ENCODE data around the gene SUPT6H. TPM values are rescaled to one million over a fixed set of nuclear protein-coding genes. Genes with fewer than 3 reads are reported as not detected.

SUPT6H gene
- total and polyA plus RNA-seq, 3 donors from 2014 or later: 64.8 to 129 (median 121) TPM

DNA sequence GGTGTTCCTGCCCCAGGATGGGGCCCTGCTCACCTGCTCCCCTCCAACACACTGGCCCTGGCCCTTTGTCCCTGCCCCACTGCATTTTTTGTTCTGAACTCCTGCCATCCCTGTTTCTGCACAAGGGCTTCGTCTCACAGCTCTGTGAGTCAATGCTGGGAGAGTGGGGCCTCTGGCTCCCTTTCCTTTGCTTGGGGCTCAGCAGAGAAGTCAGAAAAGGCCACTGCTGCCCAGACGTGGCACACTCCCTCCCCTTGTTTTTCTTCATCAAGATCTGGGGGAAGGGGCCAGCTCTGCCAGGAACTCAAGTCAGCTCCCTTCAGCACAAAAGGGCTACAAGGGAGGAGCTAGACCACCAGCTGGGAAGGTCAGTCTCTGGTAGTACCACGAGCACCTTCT is 40.7 kb downstream of the SUPT6H start:
- no peak for DNase-seq
- WGBS, 2 donors: 55 to 68% methylated on average over 3 of the region's 3 CpGs
- Histone ChIP-seq H3K27me3 (no peaks in the 10 kb centered on the region), H3K9me3 (no peaks in the 10 kb centered on the region), H3K27ac (no peak overlapping the region), H3K4me1 (no peaks in the 10 kb centered on the region), H3K36me3 (ENCODE audit: low read depth, missing control alignments) (no peaks in the 10 kb centered on the region), H3K4me3 (no peak overlapping the region)
- intact Hi-C loops (cut with DNase I; ENCODE audit: low total_unique reads): no loop called here
- TF ChIP-seq, protein P1, sequence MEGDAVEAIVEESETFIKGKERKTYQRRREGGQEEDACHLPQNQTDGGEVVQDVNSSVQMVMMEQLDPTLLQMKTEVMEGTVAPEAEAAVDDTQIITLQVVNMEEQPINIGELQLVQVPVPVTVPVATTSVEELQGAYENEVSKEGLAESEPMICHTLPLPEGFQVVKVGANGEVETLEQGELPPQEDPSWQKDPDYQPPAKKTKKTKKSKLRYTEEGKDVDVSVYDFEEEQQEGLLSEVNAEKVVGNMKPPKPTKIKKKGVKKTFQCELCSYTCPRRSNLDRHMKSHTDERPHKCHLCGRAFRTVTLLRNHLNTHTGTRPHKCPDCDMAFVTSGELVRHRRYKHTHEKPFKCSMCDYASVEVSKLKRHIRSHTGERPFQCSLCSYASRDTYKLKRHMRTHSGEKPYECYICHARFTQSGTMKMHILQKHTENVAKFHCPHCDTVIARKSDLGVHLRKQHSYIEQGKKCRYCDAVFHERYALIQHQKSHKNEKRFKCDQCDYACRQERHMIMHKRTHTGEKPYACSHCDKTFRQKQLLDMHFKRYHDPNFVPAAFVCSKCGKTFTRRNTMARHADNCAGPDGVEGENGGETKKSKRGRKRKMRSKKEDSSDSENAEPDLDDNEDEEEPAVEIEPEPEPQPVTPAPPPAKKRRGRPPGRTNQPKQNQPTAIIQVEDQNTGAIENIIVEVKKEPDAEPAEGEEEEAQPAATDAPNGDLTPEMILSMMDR (IDR thresholded peaks at IDR 0.05): no peak
- TF ChIP-seq POLR2A (IDR thresholded peaks at IDR 0.05): no peak

DNA sequence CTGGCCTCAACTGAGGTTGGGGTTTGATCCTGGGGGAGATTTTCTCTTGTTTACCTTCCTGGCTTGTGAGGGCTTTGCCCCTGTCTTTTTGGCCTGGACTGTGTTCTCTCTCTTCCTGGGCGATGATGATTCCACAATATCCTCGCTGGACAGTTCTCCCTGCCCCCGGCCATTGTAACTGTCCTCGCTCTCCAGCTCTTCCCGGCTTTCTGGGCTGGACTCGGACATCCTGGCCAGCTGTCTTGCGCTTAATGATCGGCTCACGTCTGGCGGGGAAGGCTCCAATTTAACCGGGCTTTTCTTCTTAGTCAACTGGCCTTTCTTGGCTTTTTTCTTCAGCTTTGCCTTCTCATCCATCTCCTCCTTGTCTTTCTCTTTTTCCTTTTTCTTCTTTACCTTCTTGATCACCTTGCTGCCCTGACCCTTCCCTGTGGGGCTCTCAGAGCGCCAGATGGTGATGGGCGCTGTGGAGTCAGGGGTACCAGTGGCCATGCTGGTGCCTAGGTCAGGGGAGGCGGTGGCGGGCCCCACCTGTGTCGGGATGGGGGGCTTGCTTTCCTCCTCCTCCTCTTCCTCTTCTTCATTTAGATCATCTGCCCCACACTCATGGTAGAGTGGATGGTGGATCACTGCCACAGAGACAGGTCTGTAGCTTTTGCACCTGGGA is 41.7 kb downstream of the SUPT6H start:
- DNase-seq: no peak
- no peak for TF ChIP-seq POLR2A (IDR thresholded peaks at IDR 0.05)
- TF ChIP-seq, protein P1 (IDR thresholded peaks at IDR 0.05): no peak
- Histone ChIP-seq H3K4me1 (no peaks in the 10 kb centered on the region), H3K9me3 (no peaks in the 10 kb centered on the region), H3K27ac (no peak overlapping the region), H3K27me3 (no peaks in the 10 kb centered on the region), H3K36me3 (ENCODE audit: low read depth, missing control alignments) (no peaks in the 10 kb centered on the region), H3K4me3 (no peak overlapping the region)
- intact Hi-C loops (cut with DNase I; ENCODE audit: low total_unique reads): no loop called here
- WGBS, 2 donors: 78% methylated on average over 15 to 16 of the region's 16 CpGs

DNA sequence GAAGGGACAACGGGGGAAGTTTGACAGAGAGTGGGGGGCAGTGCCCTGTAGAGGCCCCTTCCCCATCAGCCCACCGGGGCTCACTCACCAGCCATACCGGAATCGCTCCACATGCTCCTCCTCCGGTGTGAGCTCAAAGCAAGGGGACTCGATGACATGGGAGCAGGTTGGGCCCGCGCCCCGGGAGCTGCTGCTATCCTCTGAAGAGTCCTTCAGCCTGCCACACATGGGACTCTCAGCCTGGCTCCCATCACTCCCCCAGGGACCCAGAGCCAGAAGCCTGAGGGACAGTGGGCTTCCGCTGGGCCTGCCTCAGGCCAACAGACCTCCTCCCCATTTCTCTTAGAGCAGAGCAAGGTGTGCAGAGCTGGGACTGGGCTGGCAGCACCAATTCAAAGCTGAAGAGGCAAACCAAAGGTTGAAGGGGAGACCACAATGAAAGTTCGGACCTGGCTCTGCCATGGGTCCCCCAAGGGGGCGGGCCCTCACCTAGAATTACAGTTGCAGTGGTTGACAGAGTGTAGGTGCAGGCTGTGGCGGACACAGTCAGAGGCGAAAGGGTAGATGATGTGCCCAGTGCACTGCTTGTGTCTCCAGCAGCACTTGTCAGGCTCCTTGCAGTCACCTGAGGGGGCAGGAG is 42.3 kb downstream of the SUPT6H start:
- intact Hi-C loops (cut with DNase I; ENCODE audit: low total_unique reads): no loop called here

DNA sequence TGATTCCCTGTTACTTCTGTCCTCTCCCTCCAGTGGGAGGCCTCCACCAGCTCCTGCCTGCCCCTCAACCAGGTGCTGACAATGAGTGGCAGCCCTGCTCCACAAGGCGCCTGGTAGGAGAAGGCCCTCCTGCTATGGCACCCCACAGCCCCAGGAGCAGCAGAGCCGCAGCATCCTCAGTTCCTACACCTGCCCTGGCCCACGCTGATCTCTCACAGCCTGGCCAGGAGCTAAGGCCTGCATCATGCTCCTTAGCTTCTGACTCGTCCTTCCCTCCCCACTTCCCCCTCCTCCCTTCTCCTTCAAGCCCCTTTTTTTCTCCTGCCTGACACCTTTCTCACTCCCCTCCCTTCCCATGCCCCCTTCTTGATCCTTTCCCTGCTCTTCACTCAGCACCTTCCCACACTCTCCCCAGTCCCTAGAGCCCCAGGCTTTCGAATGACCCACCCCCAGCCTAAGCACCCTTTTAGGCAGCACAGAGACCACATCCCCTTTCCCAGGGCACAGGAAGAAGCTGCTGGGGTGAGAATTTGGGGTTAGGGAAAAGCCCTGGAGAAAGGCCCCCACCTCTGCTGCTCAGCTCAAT is 43.2 kb downstream of the SUPT6H start:
- no peaks in the 10 kb centered on the region for H3K9me3 ChIP-seq
- H3K36me3 ChIP-seq (ENCODE audit: low read depth, missing control alignments): no peaks in the 10 kb centered on the region
- peaks cover 5% of the 10 kb centered on the region for H3K4me1 ChIP-seq
- no peak overlapping the region for H3K27ac ChIP-seq
- H3K4me3 ChIP-seq: no peak overlapping the region
- TF ChIP-seq, protein P1 (IDR thresholded peaks at IDR 0.05): no peak
- H3K27me3 ChIP-seq: no peaks in the 10 kb centered on the region
- WGBS, 2 donors: 82 to 89% methylated on average over 5 of the region's 5 CpGs
- intact Hi-C loops (cut with DNase I; ENCODE audit: low total_unique reads): no loop called here
- no peak for DNase-seq

More for the DNA sequence above, 42.3 kb downstream of the SUPT6H start:
- Histone ChIP-seq H3K9me3 (no peaks in the 10 kb centered on the region), H3K27me3 (no peaks in the 10 kb centered on the region), H3K36me3 (ENCODE audit: low read depth, missing control alignments) (no peaks in the 10 kb centered on the region), H3K4me1 (no peaks in the 10 kb centered on the region), H3K27ac (no peak overlapping the region), H3K4me3 (no peak overlapping the region)
- WGBS, 2 donors: 74 to 90% methylated on average over 10 to 14 of the region's 14 CpGs
- no peak for TF ChIP-seq POLR2A (IDR thresholded peaks at IDR 0.05)
- TF ChIP-seq, protein P1 (IDR thresholded peaks at IDR 0.05): no peak
- no peak for DNase-seq

Measured in testis (tissue), 3 donors.